ENCODE data around the gene DOCK4. TPM values are rescaled to one million over a fixed set of nuclear protein-coding genes. Genes with fewer than 3 reads are reported as not detected.

The DOCK4 gene
- total RNA-seq, 1 experiment from 2014 or later, result 20.4 TPM

- TF ChIP-seq ZNF416 (CRISPR knock-in tag; IDR thresholded peaks at IDR 0.05) (no peak), RELA (CRISPR knock-in tag; IDR thresholded peaks at IDR 0.05; ENCODE audit: borderline replicate concordance) (no peak), ATF6 (CRISPR knock-in tag; IDR thresholded peaks at IDR 0.05) (no peak), IRF1 (CRISPR knock-in tag; IDR thresholded peaks at IDR 0.05) (no peak)
Measured at GRCh38 chr7:111998326-111998725, 207.9 kb downstream of the DOCK4 start (continued).

- DNase-seq (ENCODE audit: low spot score), result no peak
- CTCF ChIA-PET, result no interaction called here
- Mint-ChIP-seq H3K27ac (no peak overlapping the region), H3K27me3 (ENCODE audit: low read depth) (no peaks in the 10 kb centered on the region), H3K4me3 (no peak overlapping the region), H3K4me1 (peaks cover 8% of the 10 kb centered on the region), H3K9me3 (no peaks in the 10 kb centered on the region), H3K36me3 (no peaks in the 10 kb centered on the region)
- POLR2A ChIA-PET, result no interaction called here
- no peak for TF ChIP-seq GRHL2 (CRISPR knock-in tag; IDR thresholded peaks at IDR 0.05; ENCODE audit: insufficient replicate concordance, severe bottlenecking)
- TF ChIP-seq EMX1 (CRISPR knock-in tag; IDR thresholded peaks at IDR 0.05), result no peak
- TF ChIP-seq RELA (CRISPR knock-in tag; IDR thresholded peaks at IDR 0.05; ENCODE audit: borderline replicate concordance), result no peak
- no peak for TF ChIP-seq FOXP4 (CRISPR knock-in tag; IDR thresholded peaks at IDR 0.05)
- no peak for ATAC-seq
Measured at GRCh38 chr7:111997546-111997945, 208.7 kb downstream of the DOCK4 start.

GRCh38 chr7:111992601-111993000 is 213.6 kb downstream of the DOCK4 start:
- ATAC-seq (no peak), DNase-seq (ENCODE audit: low spot score) (no peak)
- ChIA-PET CTCF (interaction anchor here (0.7 kb wide), 1 partner anchor 12 kb away, joined by 3 read pairs; no protein-coding TSS in a partner anchor), POLR2A (no interaction called here)
- H3K27me3 Mint-ChIP-seq (ENCODE audit: low read depth), result no peaks in the 10 kb centered on the region
- H3K36me3 Mint-ChIP-seq, result no peaks in the 10 kb centered on the region
- peaks cover 20% of the 10 kb centered on the region for H3K4me1 Mint-ChIP-seq
- H3K4me3 Mint-ChIP-seq, result no peak overlapping the region
- no peaks in the 10 kb centered on the region for H3K9me3 Mint-ChIP-seq
- no peak overlapping the region for H3K27ac Mint-ChIP-seq
- no peak for TF ChIP-seq TCF7 (CRISPR knock-in tag; IDR thresholded peaks at IDR 0.05; ENCODE audit: low read depth)
- TF ChIP-seq GABPB1 (CRISPR knock-in tag; IDR thresholded peaks at IDR 0.05), result no peak
- TF ChIP-seq NR3C1 (CRISPR knock-in tag; conservative IDR thresholded peaks at IDR 0.05; ENCODE audit: low read depth), result no peak
- no peak for TF ChIP-seq SMAD4 (CRISPR knock-in tag; IDR thresholded peaks at IDR 0.05)
- TF ChIP-seq SMAD3 (CRISPR knock-in tag; IDR thresholded peaks at IDR 0.05; ENCODE audit: borderline replicate concordance), result no peak
- TF ChIP-seq CBFB (CRISPR knock-in tag; IDR thresholded peaks at IDR 0.05; ENCODE audit: low read depth), result no peak
- no peak for TF ChIP-seq AR (CRISPR knock-in tag; IDR thresholded peaks at IDR 0.05)
- TF ChIP-seq ZSCAN18 (CRISPR knock-in tag; IDR thresholded peaks at IDR 0.05), result no peak
- TF ChIP-seq USF2 (CRISPR knock-in tag; IDR thresholded peaks at IDR 0.05), result no peak
- TF ChIP-seq CTCF (IDR thresholded peaks at IDR 0.05), result no peak
- TF ChIP-seq ZMAT4 (CRISPR knock-in tag; IDR thresholded peaks at IDR 0.05), result no peak
- no peak for TF ChIP-seq CREM (CRISPR knock-in tag; IDR thresholded peaks at IDR 0.05)
- TF ChIP-seq MXD4 (CRISPR knock-in tag; IDR thresholded peaks at IDR 0.05; ENCODE audit: borderline replicate concordance), result no peak
- no peak for TF ChIP-seq MYBL2 (CRISPR knock-in tag; IDR thresholded peaks at IDR 0.05)
- no peak for TF ChIP-seq GRHL2 (CRISPR knock-in tag; IDR thresholded peaks at IDR 0.05; ENCODE audit: insufficient replicate concordance, severe bottlenecking)
- no peak for TF ChIP-seq ELF4 (CRISPR knock-in tag; IDR thresholded peaks at IDR 0.05; ENCODE audit: low read depth)
